GM04504 (cell line): ENCODE data around the gene CACNB1.

Experiments
- DNase-seq: peaks from one replicate; pipeline ENCODE4 v3.0.0-alpha.2; 2012; ENCODE audit warnings: low read depth

The CACNB1 gene

GRCh38 chr17:39225959-39226683, 28.7 kb upstream of the CACNB1 start:
- no peak for DNase-seq

GRCh38 chr17:39225308-39225958, 28.0 kb upstream of the CACNB1 start, which contains the start of gene STAC2:
STAC2 (minus strand) TSS chr17:39225945; CDS start chr17:39225502, 443 bp downstream.
- no peak for DNase-seq

GRCh38 chr17:39224778-39225307, 27.4 kb upstream of the CACNB1 start:
- no peak for DNase-seq

GRCh38 chr17:39223907-39224777, 26.7 kb upstream of the CACNB1 start:
- no peak for DNase-seq

- DNase-seq: no peak
Measured at GRCh38 chr17:39222866-39223834, 25.7 kb upstream of the CACNB1 start.

GRCh38 chr17:39222151-39222550, 24.7 kb upstream of the CACNB1 start:
- no peak for DNase-seq

GRCh38 chr17:39221572-39221971, 24.1 kb upstream of the CACNB1 start:
- no peak for DNase-seq

- no peak for DNase-seq
Measured at GRCh38 chr17:39219647-39220154, 22.2 kb upstream of the CACNB1 start.

- no peak for DNase-seq
Measured at GRCh38 chr17:39218906-39219305, 21.4 kb upstream of the CACNB1 start.

GRCh38 chr17:39217734-39218369, 20.4 kb upstream of the CACNB1 start:
- DNase-seq: no peak

- no peak for DNase-seq
Measured at GRCh38 chr17:39213852-39214251, 16.4 kb upstream of the CACNB1 start.

- DNase-seq: no peak
Measured at GRCh38 chr17:39212841-39213480, 15.5 kb upstream of the CACNB1 start.

GRCh38 chr17:39212195-39212810, 14.8 kb upstream of the CACNB1 start:
- no peak for DNase-seq

- DNase-seq: no peak
Measured at GRCh38 chr17:39210093-39210434, 12.6 kb upstream of the CACNB1 start.

- no peak for DNase-seq
Measured at GRCh38 chr17:39209317-39210092, 12.0 kb upstream of the CACNB1 start.

- no peak for DNase-seq
Measured at GRCh38 chr17:39208893-39209292, 11.4 kb upstream of the CACNB1 start.

- DNase-seq: no peak
Measured at GRCh38 chr17:39208136-39208535, 10.7 kb upstream of the CACNB1 start.

- DNase-seq: no peak
Measured at GRCh38 chr17:39205112-39205526, 7.7 kb upstream of the CACNB1 start.

- DNase-seq: no peak
Measured at GRCh38 chr17:39204245-39204644, 6.8 kb upstream of the CACNB1 start.
